IMR-90 (cell line): ENCODE data around the gene RGS10. TPM values are rescaled to one million over a fixed set of nuclear protein-coding genes. Genes with fewer than 3 reads are reported as not detected.

Source experiments
- ATAC-seq: fragments of 200-7000 bp; cut with Tn5 transposase; 2 replicates; pipeline ENCODE4 v1.9.1; 2020; ENCODE audit warnings: low read depth, mild to moderate bottlenecking, moderate library complexity
- BruUV-seq: library from RNA; stranded (reverse); fragments of 400-500 nt; replicated peaks from 2 replicates; lab custom pipeline; 2021; lab: Mats Ljungman, UMichigan
- CTCF ChIA-PET: fragments of 300-600 bp; formaldehyde crosslinking; extraction: SDS; loops from one replicate; lab custom pipeline; 2021; ENCODE audit warnings: antibody characterized with exemption; lab: Yijun Ruan, JAX
- POLR2A ChIA-PET: fragments of 300-600 bp; sonication (Branson Sonifier 250); formaldehyde crosslinking; loops from one replicate; lab custom pipeline; 2022; ENCODE audit warnings: antibody characterized with exemption; ENCODE audit not compliant: unreplicated experiment; lab: Charles Lee
- DNase-seq: peaks from one replicate; pipeline ENCODE4 v3.0.0; 2013
- H2AFZ ChIP-seq: replicated peaks from 2 replicates; pipeline ENCODE3; 2013; ENCODE audit warnings: low read length, mild to moderate bottlenecking; ENCODE audit not compliant: poor library complexity
- H2AK5ac ChIP-seq: 2 replicates; pipeline ENCODE4 v1.6.1; 2013; ENCODE audit warnings: low read depth, low read length, inconsistent platforms
- H2AK9ac ChIP-seq: replicated peaks from 2 replicates; pipeline ENCODE3; 2013; ENCODE audit warnings: mild to moderate bottlenecking, low read depth, low read length, moderate library complexity; ENCODE audit not compliant: poor library complexity
- H2BK120ac ChIP-seq: 2 replicates; pipeline ENCODE4 v1.6.1; 2013; ENCODE audit warnings: low read depth, low read length, inconsistent platforms
- H2BK15ac ChIP-seq: 3 replicates; pipeline ENCODE4 v1.6.1; 2013; ENCODE audit warnings: low read depth, low read length, inconsistent platforms
- H2BK20ac ChIP-seq: 2 replicates; pipeline ENCODE4 v1.6.1; 2013; ENCODE audit warnings: low read depth, mild to moderate bottlenecking, inconsistent platforms, low read length, moderate library complexity
- H2BK5ac ChIP-seq: 2 replicates; pipeline ENCODE4 v1.6.1; 2013; ENCODE audit warnings: mild to moderate bottlenecking, low read depth, low read length, inconsistent platforms; ENCODE audit not compliant: poor library complexity, severe bottlenecking
- H3K14ac ChIP-seq: replicated peaks from 2 replicates; pipeline ENCODE4 v1.6.1; 2013; ENCODE audit warnings: low read depth, low read length, inconsistent platforms
- H3K18ac ChIP-seq: 2 replicates; pipeline ENCODE4 v1.6.1; 2013; ENCODE audit warnings: low read depth, low read length, control low read depth
- H3K23ac ChIP-seq: 2 replicates; pipeline ENCODE4 v1.6.1; 2013; ENCODE audit warnings: low read depth, low read length, inconsistent platforms
- H3K27ac ChIP-seq: 2 replicates; pipeline ENCODE4 v1.5.1; 2013; ENCODE audit warnings: mild to moderate bottlenecking, control low read depth, low read length; ENCODE audit not compliant: insufficient read depth
- H3K27me3 ChIP-seq: 2 replicates; pipeline ENCODE4 v1.6.1; 2013; ENCODE audit warnings: low read length; ENCODE audit not compliant: control insufficient read depth, insufficient read depth
- H3K36me3 ChIP-seq: 2 replicates; pipeline ENCODE4 v1.6.1; 2013; ENCODE audit warnings: low read length, mixed read lengths; ENCODE audit not compliant: control insufficient read depth, insufficient read depth
- H3K4ac ChIP-seq: 2 replicates; pipeline ENCODE4 v1.6.1; 2013; ENCODE audit warnings: low read depth, low read length, inconsistent platforms
- H3K4me1 ChIP-seq: 2 replicates; pipeline ENCODE4 v1.6.1; 2013; ENCODE audit warnings: low read length, mixed read lengths; ENCODE audit not compliant: control insufficient read depth, insufficient read depth
- H3K4me2 ChIP-seq: 2 replicates; pipeline ENCODE4 v1.6.1; 2013; ENCODE audit warnings: low read depth, mild to moderate bottlenecking, control low read depth, low read length, moderate library complexity
- H3K4me3 ChIP-seq: 2 replicates; pipeline ENCODE4 v1.5.1; 2013; ENCODE audit warnings: low read depth, mild to moderate bottlenecking, control low read depth, low read length, moderate library complexity; ENCODE audit not compliant: insufficient read depth
- H3K56ac ChIP-seq: 2 replicates; pipeline ENCODE4 v1.6.1; 2013; ENCODE audit warnings: low read length, inconsistent platforms; ENCODE audit not compliant: insufficient read depth; ENCODE audit errors: extremely low read depth
- H3K79me1 ChIP-seq, 2 experiments: 2 replicates each; pipeline ENCODE4 v1.6.1; 2013; ENCODE audit warnings: low read length in 2 of 2, inconsistent platforms in 1 of 2, low read depth in 1 of 2
- H3K9ac ChIP-seq: 2 replicates; pipeline ENCODE4 v1.6.1; 2013; ENCODE audit warnings: low read depth, low read length, control low read depth
- H3K9me1 ChIP-seq: 2 replicates; pipeline ENCODE4 v1.6.1; 2013; ENCODE audit warnings: low read length, inconsistent platforms; ENCODE audit not compliant: insufficient read depth
- H3K9me3 ChIP-seq: 2 replicates; pipeline ENCODE4 v1.6.1; 2013; ENCODE audit warnings: low read length; ENCODE audit not compliant: control insufficient read depth, insufficient read depth
- H4K20me1 ChIP-seq: 2 replicates; pipeline ENCODE4 v1.6.1; 2013; ENCODE audit warnings: low read length, inconsistent platforms; ENCODE audit not compliant: insufficient read depth
- H4K5ac ChIP-seq: 2 replicates; pipeline ENCODE4 v1.6.1; 2013; ENCODE audit warnings: mild to moderate bottlenecking, low read depth, low read length, control low read depth
- H4K8ac ChIP-seq, 2 experiments: 2 replicates each; pipeline ENCODE4 v1.6.1; 2013; ENCODE audit warnings: low read depth in 2 of 2, low read length in 2 of 2, control low read depth in 1 of 2, inconsistent platforms in 1 of 2
- H4K91ac ChIP-seq: 2 replicates; pipeline ENCODE4 v1.6.1; 2013; ENCODE audit warnings: low read depth, low read length, inconsistent platforms; ENCODE audit not compliant: insufficient read depth
- BHLHE40 ChIP-seq: fragments of 150-350 bp; IDR thresholded peaks from 2 replicates; pipeline ENCODE4 v1.6.1; 2016; ENCODE audit warnings: mild to moderate bottlenecking, low read depth, low read length
- CEBPB ChIP-seq: IDR thresholded peaks from 2 replicates; pipeline ENCODE4 v1.6.1; 2012; ENCODE audit warnings: low read depth, low read length, improper control_type of control experiment
- CHD1 ChIP-seq: IDR thresholded peaks from 2 replicates; pipeline ENCODE4 v1.6.1; 2012; ENCODE audit warnings: low read depth, low read length, improper control_type of control experiment
- ELK1 ChIP-seq: fragments of 150-350 bp; IDR thresholded peaks from 2 replicates; pipeline ENCODE4 v1.6.1; 2016; ENCODE audit warnings: low read depth, mild to moderate bottlenecking, low read length, moderate library complexity, borderline replicate concordance
- FOS ChIP-seq: fragments of 150-350 bp; IDR thresholded peaks from 2 replicates; pipeline ENCODE4 v1.6.1; 2016; ENCODE audit warnings: low read depth, low read length
- MAFK ChIP-seq: IDR thresholded peaks from 2 replicates; pipeline ENCODE4 v1.6.1; 2012; ENCODE audit warnings: low read depth, low read length, improper control_type of control experiment
- MAZ ChIP-seq: IDR thresholded peaks from 2 replicates; pipeline ENCODE4 v1.6.1; 2012; ENCODE audit warnings: low read depth, mild to moderate bottlenecking, low read length, improper control_type of control experiment, moderate library complexity, borderline replicate concordance
- MXI1 ChIP-seq: IDR thresholded peaks from 2 replicates; pipeline ENCODE4 v1.6.1; 2012; ENCODE audit warnings: low read depth, mild to moderate bottlenecking, low read length, moderate library complexity, borderline replicate concordance
- NFE2L2 ChIP-seq: fragments of 150-350 bp; IDR thresholded peaks from 2 replicates; pipeline ENCODE4 v1.6.1; 2016; ENCODE audit warnings: low read depth, mild to moderate bottlenecking, low read length
- POLR2A ChIP-seq: IDR thresholded peaks from 2 replicates; pipeline ENCODE4 v1.6.1; 2012; ENCODE audit warnings: mild to moderate bottlenecking, low read depth, low read length
- RAD21 ChIP-seq: IDR thresholded peaks from 2 replicates; pipeline ENCODE4 v1.6.1; 2012; ENCODE audit warnings: low read length, improper control_type of control experiment
- RCOR1 ChIP-seq: IDR thresholded peaks from 2 replicates; pipeline ENCODE4 v1.6.1; 2012; ENCODE audit warnings: mild to moderate bottlenecking, low read length, improper control_type of control experiment; ENCODE audit not compliant: insufficient replicate concordance
- RFX5 ChIP-seq: IDR thresholded peaks from 2 replicates; pipeline ENCODE4 v1.8.0; 2012; ENCODE audit warnings: low read depth, mild to moderate bottlenecking, low read length, moderate library complexity
- SMC3 ChIP-seq: fragments of 150-350 bp; IDR thresholded peaks from 2 replicates; pipeline ENCODE4 v1.6.1; 2016; ENCODE audit warnings: low read depth, mild to moderate bottlenecking, antibody characterized with exemption, low read length, moderate library complexity
- WGBS, 2 experiments: methylation state at CpG; one replicate each; pipeline versions ENCODE4 v1.1.5 to v1.1.7; 2013; ENCODE audit warnings: missing lambda C conversion rate in 2 of 2; ENCODE audit not compliant: insufficient read length in 1 of 2; ENCODE audit errors: extremely low coverage in 2 of 2; 5-methylcytosine and 5-hydroxymethylcytosine counted together
- dilution Hi-C: fragments of 300-500 bp; cut with HindIII; formaldehyde crosslinking; loops from one replicate; pipeline ENCODE4 v1.14.3; 2018; ENCODE audit warnings: low sequenced_read_pairs; ENCODE audit not compliant: unreplicated experiment
- in situ Hi-C: fragments of 300-500 bp; cut with MboI; formaldehyde crosslinking; loops from 3 replicates; pipeline ENCODE4 v1.14.3; 2019; ENCODE audit warnings: low sequenced_read_pairs, inconsistent platforms, mixed read lengths
- intact Hi-C: fragments of 100-400 bp; cut with micrococcal nuclease; formaldehyde crosslinking; loops from 2 replicates; pipeline ENCODE4 v1.10.0; 2022
- polyA plus RNA-seq, 3 experiments: library from polyadenylated mRNA; depleted of rRNA; stranded (reverse); fragments of >200 nt; gene quantifications; 2 replicates each; pipeline ENCODE4 v1.2.3, GENCODE V29; 2012; ENCODE audit warnings: low replicate concordance in 1 of 3
- total RNA-seq: library from RNA; depleted of rRNA; stranded (reverse); fragments of >200 nt; gene quantifications from 2 replicates; pipeline ENCODE4 v1.2.3, GENCODE V29; 2012
- TF ChIP-seq, protein P1 (sequence below): fragments of 150-350 bp; IDR thresholded peaks from 2 replicates; pipeline ENCODE4 v1.6.1; 2017; ENCODE audit warnings: mild to moderate bottlenecking, antibody characterized with exemption, low read length, low read depth
- TF ChIP-seq, protein P2 (sequence below): conservative IDR thresholded peaks from 2 replicates; pipeline ENCODE4 v1.5.1; 2012; ENCODE audit warnings: mild to moderate bottlenecking, low read depth, low read length, improper control_type of control experiment

RGS10 gene
- total and polyA plus RNA-seq, 2 of the 4 experiments (the other 2 are of a cell fraction), result 35.3 to 89.7 TPM

- BruUV-seq, result no TSS peak
- Histone ChIP-seq H3K79me1 (peaks cover 17 to 65% of the 10 kb centered on the region in 2 experiments), H2BK5ac (peak overlapping the region; percentile 40), H3K9me1 (peaks cover 32% of the 10 kb centered on the region), H3K18ac (no peak overlapping the region), H2AK9ac (peak overlapping the region; percentile 95), H3K9ac (no peak overlapping the region), H4K5ac (no peak overlapping the region), H2BK15ac (peak overlapping the region; percentile 91; the same call in 1 of the 3 replicates), H3K27ac (no peak overlapping the region), H3K56ac (no peak overlapping the region), H3K4me2 (no peak overlapping the region), H4K91ac (peak overlapping the region; percentile 89; the same call in 1 of the 2 replicates), H4K20me1 (no peaks in the 10 kb centered on the region), H3K23ac (0 out of 2 replicates have a peak overlapping the region, but pooled peaks have one; percentile 2), H2AFZ (no peak overlapping the region), H4K8ac (peak overlapping the region; percentile 72 to 96; a peak in 2 of 4 replicates), H2AK5ac (peak overlapping the region; percentile 99), H2BK20ac (peak overlapping the region; percentile 96), H3K4me1 (peaks cover 19% of the 10 kb centered on the region), H3K4me3 (no peak overlapping the region), H3K4ac (peak overlapping the region; percentile 97), H3K27me3 (no peaks in the 10 kb centered on the region), H3K9me3 (no peaks in the 10 kb centered on the region), H3K14ac (peak overlapping the region; percentile 95; the same call in 1 of the 2 replicates), H3K36me3 (peaks cover 60% of the 10 kb centered on the region), H2BK120ac (peak overlapping the region; percentile 95)
- ATAC-seq (no peak), DNase-seq (no peak)
- intact Hi-C loops (no loop called here), in situ Hi-C loops (no loop called here), dilution Hi-C loops (no loop called here)
- POLR2A ChIA-PET, result no interaction called here
- CTCF ChIA-PET, result interaction anchor here (0.5 to 1.1 kb wide), 2 partner anchors 25 to 98 kb away, joined by 3 to 4 read pairs; no protein-coding TSS in a partner anchor
- TF ChIP-seq CHD1 (no peak), RCOR1 (no peak), RAD21 (no peak), MXI1 (no peak), POLR2A (no peak), BHLHE40 (no peak), MAFK (no peak), MAZ (no peak), ELK1 (no peak), SMC3 (no peak), NFE2L2 (no peak), FOS (no peak), CEBPB (no peak), RFX5 (no peak)
- TF ChIP-seq, protein P1, sequence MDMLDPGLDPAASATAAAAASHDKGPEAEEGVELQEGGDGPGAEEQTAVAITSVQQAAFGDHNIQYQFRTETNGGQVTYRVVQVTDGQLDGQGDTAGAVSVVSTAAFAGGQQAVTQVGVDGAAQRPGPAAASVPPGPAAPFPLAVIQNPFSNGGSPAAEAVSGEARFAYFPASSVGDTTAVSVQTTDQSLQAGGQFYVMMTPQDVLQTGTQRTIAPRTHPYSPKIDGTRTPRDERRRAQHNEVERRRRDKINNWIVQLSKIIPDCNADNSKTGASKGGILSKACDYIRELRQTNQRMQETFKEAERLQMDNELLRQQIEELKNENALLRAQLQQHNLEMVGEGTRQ, result no peak
- TF ChIP-seq, protein P2, sequence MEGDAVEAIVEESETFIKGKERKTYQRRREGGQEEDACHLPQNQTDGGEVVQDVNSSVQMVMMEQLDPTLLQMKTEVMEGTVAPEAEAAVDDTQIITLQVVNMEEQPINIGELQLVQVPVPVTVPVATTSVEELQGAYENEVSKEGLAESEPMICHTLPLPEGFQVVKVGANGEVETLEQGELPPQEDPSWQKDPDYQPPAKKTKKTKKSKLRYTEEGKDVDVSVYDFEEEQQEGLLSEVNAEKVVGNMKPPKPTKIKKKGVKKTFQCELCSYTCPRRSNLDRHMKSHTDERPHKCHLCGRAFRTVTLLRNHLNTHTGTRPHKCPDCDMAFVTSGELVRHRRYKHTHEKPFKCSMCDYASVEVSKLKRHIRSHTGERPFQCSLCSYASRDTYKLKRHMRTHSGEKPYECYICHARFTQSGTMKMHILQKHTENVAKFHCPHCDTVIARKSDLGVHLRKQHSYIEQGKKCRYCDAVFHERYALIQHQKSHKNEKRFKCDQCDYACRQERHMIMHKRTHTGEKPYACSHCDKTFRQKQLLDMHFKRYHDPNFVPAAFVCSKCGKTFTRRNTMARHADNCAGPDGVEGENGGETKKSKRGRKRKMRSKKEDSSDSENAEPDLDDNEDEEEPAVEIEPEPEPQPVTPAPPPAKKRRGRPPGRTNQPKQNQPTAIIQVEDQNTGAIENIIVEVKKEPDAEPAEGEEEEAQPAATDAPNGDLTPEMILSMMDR, result no peak
- 97% methylated on average over 4 of the region's 9 CpGs; no CpG with 5 or more reads in 1 of the 2 experiments for WGBS, 2 experiments
These were observed 24.3 kb downstream of the RGS10 start for GRCh38 chr10:119518176-119518575.
